Heart right ventricle (tissue), 16 donors: ENCODE results near the gene ITIH4. TPM values are rescaled to one million over a fixed set of nuclear protein-coding genes. Genes with fewer than 3 reads are reported as not detected.

Source experiments
- ATAC-seq, 8 donors: fragments of 200-7000 bp; cut with Tn5 transposase; one replicate each; pipeline ENCODE4 v1.9.1; 2020; ENCODE audit warnings: mild to moderate bottlenecking in 8 of 8, moderate library complexity in 8 of 8, moderate number of reproducible peaks in 1 of 8
- DNase-seq, 2 donors: peaks; one replicate each; pipeline ENCODE4 v3.0.0-alpha.2; 2020
- H3K27ac ChIP-seq, 10 donors: fragments of 200-600 bp; sonication (generic) in 2 of 10; one replicate each; pipeline versions ENCODE4 v1.5.0 to v1.8.0; 2020 to 2022; ENCODE audit warnings: mild to moderate bottlenecking in 3 of 10
- H3K27me3 ChIP-seq, 7 donors: fragments of 200-600 bp; one replicate each; pipeline ENCODE4 v1.8.0; 2021 to 2022; ENCODE audit warnings: mild to moderate bottlenecking in 2 of 7
- H3K36me3 ChIP-seq, 9 donors: fragments of 200-600 bp; sonication (generic) in 1 of 9; one replicate each; pipeline versions ENCODE4 v1.5.0 to v1.8.0; 2020 to 2022; ENCODE audit warnings: mild to moderate bottlenecking in 2 of 9
- H3K4me1 ChIP-seq, 9 donors: fragments of 200-600 bp; sonication (generic) in 1 of 9; one replicate each; pipeline versions ENCODE4 v1.5.0 to v1.8.0; 2020 to 2022; ENCODE audit warnings: mild to moderate bottlenecking in 4 of 9
- H3K4me3 ChIP-seq, 10 donors: fragments of 200-600 bp; sonication (generic) in 2 of 10; one replicate each; pipeline versions ENCODE4 v1.5.0 to v1.8.0; 2020 to 2022; ENCODE audit warnings: mild to moderate bottlenecking in 7 of 10, moderate library complexity in 2 of 10
- H3K9me3 ChIP-seq, 11 donors: fragments of 200-600 bp in 10 of 11; sonication (generic) in 2 of 11; one replicate each; pipeline versions ENCODE4 v1.5.0 to v1.8.0; 2013 to 2022; ENCODE audit warnings: mild to moderate bottlenecking in 2 of 11, control low read depth in 1 of 11, moderate library complexity in 1 of 11
- WGBS, 2 donors: extraction: QIAGEN DNeasy Blood & Tissue Kit; methylation state at CpG; one replicate each; pipeline ENCODE4 v1.1.7; 2013; ENCODE audit warnings: inconsistent platforms in 1 of 2; 5-methylcytosine and 5-hydroxymethylcytosine counted together
- intact Hi-C, 10 donors: fragments of 100-400 bp; cut with DNase I; formaldehyde crosslinking; loops; one replicate each; pipeline versions ENCODE4 v1.11.1 to v1.14.2; 2022
- polyA plus RNA-seq, 2 donors: library from polyadenylated mRNA; stranded (reverse); fragments of 200-250 nt; gene quantifications; one replicate each; pipeline ENCODE4 v1.2.3, GENCODE V29; 2013
- total RNA-seq, 10 donors: library from RNA; stranded (reverse); fragmentation: NEBNext Ultra II Directional in 3 of 10; extraction: Animal tissue kit (Norgen Biotek cat#: 25700) in 3 of 10; gene quantifications; one replicate each; pipeline versions ENCODE4 v1.2.1 to v1.2.4, GENCODE V29; 2021 to 2023
- TF ChIP-seq, protein P1 (sequence below), 9 donors: fragments of 200-600 bp; sonication (generic) in 2 of 9; IDR thresholded peaks; one replicate each; pipeline versions ENCODE4 v1.5.0 to v1.8.0; 2021 to 2022; ENCODE audit warnings: antibody characterized with exemption in 9 of 9, mild to moderate bottlenecking in 5 of 9, moderate library complexity in 1 of 9
- donor health status: Arrhythmogenic right ventricular cardiomyopathy.
- donor health status: ischemic (EF 13 %, LVEDD 7.1; RV severe dilation, severe dysfunction).
- donor health status: healthy with polysubstance abuse.
- donor health status: DM: no; HTN: yes; CAD: no.
- donor health status: DM: no; HTN: no; CAD: no.
- donor health status: ischemic (EF 25% LVEDD 6.9; RV normal size, moderate dysfunction).
- donor health status: ischemic (EF 25% LVEDD 5.7; RV mildly dilated, moderate dysfunction).
- donor health status: healthy.
- donor health status: DM: yes; HTN: yes; CAD: no.
- donor health status: Ischemic cardiomyopathy.
- donor health status: ischemic (EF 35%, LVEDD 5.7; RV mildly dilated, moderate dysfunction).
- donor health status: nonischemic (EF 11% LVEDD 7.7; RV severe dilation, severe dysfunction).
- donor health status: DM: yes; HTN: yes; CAD: no.
- donor health status: PGD.
- donor health status: ischemic (EF 29% LVEDD 5.4; RV normal size, mild dysfunction).
- donor health status: nonischemic (EF 23%, LVEDD 6.1; RV moderate dilation, normal function).

The ITIH4 gene
- total and polyA plus RNA-seq, 12 donors = 1.5 to 17.9 (median 4.3) TPM

DNA sequence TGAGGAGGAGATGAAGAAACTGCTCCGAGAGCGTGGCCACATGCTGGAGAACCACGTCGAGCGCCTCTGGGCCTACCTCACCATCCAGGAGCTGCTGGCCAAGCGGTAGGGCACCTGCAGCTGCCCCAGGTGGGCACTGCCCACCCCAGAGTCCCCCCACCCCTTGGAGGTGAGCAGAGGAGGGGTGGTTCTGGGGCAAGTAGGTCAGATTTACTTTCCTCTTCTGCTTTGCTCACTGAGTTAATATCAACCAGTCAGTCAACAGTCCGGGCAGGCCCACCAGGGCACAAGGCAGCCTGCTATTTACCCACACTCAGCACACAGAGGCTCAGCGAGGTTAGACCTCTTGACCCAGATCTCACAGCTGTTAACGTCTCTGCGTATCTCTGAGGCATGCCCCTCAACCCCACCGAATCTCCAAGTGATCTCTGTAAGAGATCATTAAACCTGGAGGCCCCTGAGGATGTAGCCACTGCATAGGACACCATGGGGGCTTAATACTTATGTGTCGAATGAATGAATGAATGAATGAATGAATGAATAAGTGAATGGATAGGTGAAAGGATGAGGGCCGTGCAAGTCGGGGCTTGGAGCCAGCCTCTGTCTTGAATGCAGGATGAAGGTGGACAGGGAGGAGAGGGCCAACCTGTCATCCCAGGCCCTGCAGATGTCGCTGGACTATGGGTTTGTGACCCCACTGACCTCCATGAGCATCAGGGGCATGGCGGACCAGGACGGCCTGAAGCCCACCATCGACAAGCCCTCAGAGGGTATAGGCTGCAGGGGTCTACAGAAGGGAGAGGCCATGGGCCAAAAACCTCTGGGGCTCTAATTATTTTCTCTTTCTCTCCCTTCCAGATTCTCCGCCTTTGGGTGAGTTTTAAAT lies 43.9 kb downstream of the ITIH4 start:
- intact Hi-C loops = no loop called here
- ATAC-seq = no peak
- H3K9me3 ChIP-seq = no peaks in the 10 kb centered on the region
- H3K27me3 ChIP-seq = peaks cover 0 to 8% (median 0%) of the 10 kb centered on the region in 7 donors
- TF ChIP-seq, protein P1, sequence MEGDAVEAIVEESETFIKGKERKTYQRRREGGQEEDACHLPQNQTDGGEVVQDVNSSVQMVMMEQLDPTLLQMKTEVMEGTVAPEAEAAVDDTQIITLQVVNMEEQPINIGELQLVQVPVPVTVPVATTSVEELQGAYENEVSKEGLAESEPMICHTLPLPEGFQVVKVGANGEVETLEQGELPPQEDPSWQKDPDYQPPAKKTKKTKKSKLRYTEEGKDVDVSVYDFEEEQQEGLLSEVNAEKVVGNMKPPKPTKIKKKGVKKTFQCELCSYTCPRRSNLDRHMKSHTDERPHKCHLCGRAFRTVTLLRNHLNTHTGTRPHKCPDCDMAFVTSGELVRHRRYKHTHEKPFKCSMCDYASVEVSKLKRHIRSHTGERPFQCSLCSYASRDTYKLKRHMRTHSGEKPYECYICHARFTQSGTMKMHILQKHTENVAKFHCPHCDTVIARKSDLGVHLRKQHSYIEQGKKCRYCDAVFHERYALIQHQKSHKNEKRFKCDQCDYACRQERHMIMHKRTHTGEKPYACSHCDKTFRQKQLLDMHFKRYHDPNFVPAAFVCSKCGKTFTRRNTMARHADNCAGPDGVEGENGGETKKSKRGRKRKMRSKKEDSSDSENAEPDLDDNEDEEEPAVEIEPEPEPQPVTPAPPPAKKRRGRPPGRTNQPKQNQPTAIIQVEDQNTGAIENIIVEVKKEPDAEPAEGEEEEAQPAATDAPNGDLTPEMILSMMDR (IDR thresholded peaks at IDR 0.05) = no peak
- no peak for DNase-seq
- H3K4me1 ChIP-seq = no peaks in the 10 kb centered on the region
- WGBS, 2 donors = 85 to 89% methylated on average over 19 of the region's 19 CpGs
- no peaks in the 10 kb centered on the region for H3K36me3 ChIP-seq
- H3K4me3 ChIP-seq = no peak overlapping the region
- no peak overlapping the region for H3K27ac ChIP-seq

DNA sequence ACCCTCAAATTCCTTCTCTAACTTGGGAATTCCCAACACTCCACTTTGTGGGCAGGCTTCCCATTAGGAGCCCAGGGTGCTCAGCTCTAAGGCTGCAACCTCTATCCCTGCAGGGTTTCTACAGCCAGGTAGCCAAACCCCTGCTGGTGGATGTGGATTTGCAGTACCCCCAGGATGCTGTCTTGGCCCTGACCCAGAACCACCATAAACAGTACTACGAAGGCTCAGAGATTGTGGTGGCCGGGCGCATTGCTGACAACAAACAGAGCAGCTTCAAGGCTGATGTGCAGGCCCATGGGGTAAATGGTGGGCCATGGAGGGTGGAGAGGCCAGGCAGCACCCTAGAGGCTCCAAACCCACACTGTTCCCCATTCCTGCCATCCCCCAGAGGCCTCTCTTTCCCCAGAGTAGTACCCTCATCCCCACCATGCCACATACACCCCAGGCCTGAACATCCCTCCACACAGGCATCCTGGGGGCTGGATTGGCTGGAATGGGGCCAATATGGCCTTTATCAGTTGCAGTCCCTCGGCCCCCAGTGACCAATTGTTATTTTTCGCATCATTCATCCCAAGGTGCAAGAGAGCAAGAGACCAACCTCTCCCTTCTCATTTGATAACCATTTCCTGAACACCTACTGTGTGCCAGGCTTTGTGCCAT lies 45.4 kb downstream of the ITIH4 start:
- Histone ChIP-seq H3K36me3 (no peaks in the 10 kb centered on the region), H3K27ac (no peak overlapping the region), H3K9me3 (no peaks in the 10 kb centered on the region), H3K4me3 (no peak overlapping the region), H3K27me3 (peaks cover 0 to 8% (median 0%) of the 10 kb centered on the region in 7 donors), H3K4me1 (no peaks in the 10 kb centered on the region)
- DNase-seq = no peak
- intact Hi-C loops = no loop called here
- 78 to 80% methylated on average over 5 of the region's 5 CpGs for WGBS, 2 donors
- TF ChIP-seq, protein P1 (IDR thresholded peaks at IDR 0.05) = no peak
- no peak for ATAC-seq

DNA sequence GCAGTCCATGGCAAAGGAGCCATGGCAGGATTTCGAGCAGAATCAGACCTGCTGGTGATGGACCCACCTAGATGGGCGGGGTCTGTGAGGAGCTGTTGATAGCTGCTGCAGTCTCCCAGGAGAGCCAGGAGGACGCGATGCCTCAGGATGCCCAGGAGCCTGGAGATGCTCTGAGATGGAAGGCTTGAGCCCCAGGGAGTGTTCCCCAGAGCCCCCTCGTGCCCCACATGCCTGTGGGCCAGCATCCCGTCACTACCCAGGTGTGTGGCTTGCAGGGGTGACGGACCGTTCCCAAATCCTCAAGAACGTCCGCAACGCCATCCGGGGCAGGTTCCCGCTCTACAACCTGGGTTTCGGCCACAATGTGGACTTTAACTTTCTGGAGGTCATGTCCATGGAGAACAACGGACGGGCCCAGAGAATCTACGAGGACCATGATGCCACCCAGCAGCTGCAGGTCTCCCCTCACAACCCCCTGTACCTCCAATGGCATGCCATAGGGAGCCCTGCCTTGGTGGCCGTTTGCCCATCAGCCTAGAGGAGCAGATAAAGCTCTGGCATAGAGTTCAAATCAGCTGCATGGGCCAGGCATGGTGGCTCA lies 46.4 kb downstream of the ITIH4 start:
- intact Hi-C loops = no loop called here
- Histone ChIP-seq H3K9me3 (no peaks in the 10 kb centered on the region), H3K27ac (no peak overlapping the region), H3K36me3 (no peaks in the 10 kb centered on the region), H3K4me3 (no peak overlapping the region), H3K27me3 (peaks cover 0 to 8% (median 0%) of the 10 kb centered on the region in 7 donors), H3K4me1 (peaks cover 0 to 8% (median 0%) of the 10 kb centered on the region in 9 donors)
- ATAC-seq = no peak
- no peak for DNase-seq
- TF ChIP-seq, protein P1 (IDR thresholded peaks at IDR 0.05) = no peak
- WGBS, 2 donors = 82 to 83% methylated on average over 18 of the region's 18 CpGs

DNA sequence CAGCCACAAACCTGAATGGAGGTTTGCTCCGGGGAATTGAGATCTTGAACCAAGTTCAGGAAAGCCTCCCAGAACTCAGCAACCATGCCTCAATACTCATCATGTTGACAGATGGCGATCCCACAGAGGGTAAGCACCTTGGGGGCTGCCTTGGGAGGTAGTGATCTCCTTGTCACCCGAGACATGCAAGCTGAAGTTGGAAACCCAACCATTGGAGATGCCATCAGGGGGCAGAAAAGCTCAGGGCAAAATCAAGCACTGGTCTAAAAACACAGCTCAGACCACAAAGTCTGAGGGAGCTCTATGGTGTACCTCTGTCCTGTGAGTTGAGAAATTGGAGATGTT lies 47.3 kb downstream of the ITIH4 start:
- Histone ChIP-seq H3K27ac (no peak overlapping the region), H3K4me3 (no peak overlapping the region), H3K4me1 (peaks cover 0 to 11% (median 0%) of the 10 kb centered on the region in 9 donors), H3K9me3 (no peaks in the 10 kb centered on the region), H3K36me3 (no peaks in the 10 kb centered on the region), H3K27me3 (peaks cover 0 to 8% (median 0%) of the 10 kb centered on the region in 7 donors)
- ATAC-seq (no peak), DNase-seq (no peak)
- 87 to 90% methylated on average over 3 of the region's 3 CpGs for WGBS, 2 donors
- TF ChIP-seq, protein P1 (IDR thresholded peaks at IDR 0.05) = no peak
- intact Hi-C loops = no loop called here
